Renal cortical epithelial cell (primary cell): ENCODE results near the gene ITIH4. TPM values are rescaled to one million over a fixed set of nuclear protein-coding genes. Genes with fewer than 3 reads are reported as not detected.

Experiments used
- DNase-seq: peaks from one replicate; pipeline ENCODE4 v3.0.0-alpha.2; 2011; ENCODE audit warnings: low read depth
- total RNA-seq: library from RNA; depleted of rRNA; stranded (reverse); fragments of >200 nt; gene quantifications from 2 replicates; pipeline ENCODE4 v1.2.3, GENCODE V29; 2014

Gene ITIH4
- 1.9 TPM in 1 of 2 replicates, not detected in the other for total RNA-seq

- no peak for DNase-seq
These were observed at the start of gene ITIH4 for GRCh38 chr3:52830535-52831258. ITIH4 (minus strand) TSS chr3:52830672; CDS start chr3:52830642, 30 bp downstream.

- DNase-seq: no peak
These were observed 49.6 kb upstream of the ITIH4 start for GRCh38 chr3:52880047-52880446.

DNA sequence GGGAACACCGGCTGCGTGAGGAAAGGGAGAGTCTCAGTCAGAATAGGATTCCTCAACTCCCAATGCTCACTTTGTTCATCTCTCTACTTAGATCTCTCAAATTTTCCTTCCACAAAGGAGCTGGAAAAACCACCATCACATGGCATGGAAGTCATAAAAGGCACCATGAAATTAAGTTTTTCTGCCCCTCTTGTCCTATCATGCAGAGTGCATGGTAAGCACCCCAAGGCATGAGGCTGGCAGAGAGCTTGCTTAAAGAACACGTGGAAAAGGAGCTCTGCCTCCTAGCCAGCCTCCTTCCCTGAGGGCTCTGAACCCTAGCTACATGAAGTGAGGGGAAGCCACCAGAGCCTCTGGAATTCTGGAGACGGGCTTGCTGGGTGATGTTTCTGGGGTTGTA, 49.1 kb upstream of the ITIH4 start:
- no peak for DNase-seq

GRCh38 chr3:52879090-52879489, 48.6 kb upstream of the ITIH4 start:
- no peak for DNase-seq

DNA sequence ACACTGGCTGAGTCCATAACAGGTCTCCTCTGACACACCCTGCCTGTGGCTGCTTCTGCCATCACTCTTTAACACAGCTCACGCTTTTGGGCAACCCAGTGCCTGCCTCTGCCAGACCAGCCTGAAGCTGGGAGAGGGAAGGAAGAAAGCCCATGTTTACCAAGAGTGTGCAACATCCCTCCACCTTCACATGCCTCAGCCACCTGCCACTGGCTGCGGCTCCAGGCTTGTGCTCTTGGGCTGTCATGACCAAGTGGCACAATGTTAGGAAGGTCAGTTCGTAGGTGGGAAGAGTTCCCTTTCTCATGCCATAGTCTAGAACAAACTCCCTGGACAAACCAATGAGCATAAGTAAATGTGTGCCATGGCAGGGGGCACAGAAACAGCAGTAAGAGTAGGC, 46.6 kb upstream of the ITIH4 start:
- no peak for DNase-seq

- DNase-seq: no peak
These were observed 44.6 kb upstream of the ITIH4 start for GRCh38 chr3:52874864-52875587.

- DNase-seq: no peak
These were observed 43.8 kb upstream of the ITIH4 start for GRCh38 chr3:52874160-52874701.

- no peak for DNase-seq
These were observed 43.1 kb upstream of the ITIH4 start for GRCh38 chr3:52873433-52874159.

DNA sequence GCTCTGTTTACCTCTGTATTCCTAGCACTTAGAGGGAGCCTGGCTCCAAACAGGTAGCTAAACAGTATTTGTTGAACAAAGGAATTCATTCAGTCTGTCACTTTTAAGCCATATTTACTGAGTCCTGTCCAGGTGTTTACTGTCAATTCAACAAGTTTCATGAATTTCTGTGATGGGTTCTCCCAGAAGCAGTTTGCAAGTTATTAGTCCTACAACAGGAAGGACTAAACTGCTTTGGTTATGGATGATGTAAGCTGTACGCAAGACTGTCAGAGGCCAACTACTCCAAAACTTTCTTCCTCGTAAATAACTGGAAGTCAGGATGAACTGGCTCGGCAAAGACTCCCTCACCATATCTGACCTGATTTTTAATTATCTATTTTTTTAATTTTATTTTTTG, 41.8 kb upstream of the ITIH4 start:
- no peak for DNase-seq

DNA sequence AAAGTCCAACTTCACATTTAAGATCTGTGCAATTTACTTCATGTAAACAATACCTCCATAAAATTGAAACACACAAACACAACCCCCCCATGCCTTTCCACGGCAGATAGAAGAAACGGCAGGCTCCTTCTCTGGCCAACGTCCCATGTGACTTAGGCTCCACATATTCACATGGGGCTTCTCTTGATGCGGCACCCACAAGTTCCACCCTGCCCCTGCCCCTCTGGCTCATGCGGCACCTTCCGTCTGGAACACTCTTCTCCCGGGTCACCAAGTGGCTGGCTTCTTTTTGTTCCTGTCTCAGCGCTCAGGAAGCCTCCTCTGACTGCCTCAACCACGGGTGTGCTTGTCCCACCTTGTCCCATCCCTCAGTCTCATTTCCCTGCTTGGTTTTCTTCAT, 41.3 kb upstream of the ITIH4 start:
- DNase-seq: no peak

DNA sequence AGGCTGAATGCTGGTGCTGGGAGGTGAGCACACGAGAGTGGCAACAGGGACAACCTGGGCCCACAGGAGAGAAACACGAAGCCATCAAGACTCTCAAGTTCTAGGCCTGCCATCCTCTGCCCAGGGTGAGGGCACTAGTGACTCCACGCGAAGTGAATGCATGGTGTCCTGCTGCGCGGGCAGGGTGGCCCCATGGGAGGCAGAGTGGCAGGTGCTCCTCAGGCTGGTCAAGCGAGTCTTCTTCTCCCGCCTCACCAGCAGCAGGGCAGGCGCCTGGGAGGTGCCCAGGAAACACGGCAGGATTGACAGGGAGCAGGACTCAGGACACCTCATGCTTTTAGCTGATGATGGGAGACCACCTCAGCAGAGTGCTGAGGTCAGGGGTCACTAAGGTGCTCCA, 40.0 kb upstream of the ITIH4 start:
- no peak for DNase-seq

GRCh38 chr3:52866427-52866826, 36.0 kb upstream of the ITIH4 start:
- DNase-seq: no peak

- DNase-seq: no peak
These were observed 35.5 kb upstream of the ITIH4 start for GRCh38 chr3:52865994-52866393.

GRCh38 chr3:52860424-52860768, 29.9 kb upstream of the ITIH4 start:
- DNase-seq: no peak

DNA sequence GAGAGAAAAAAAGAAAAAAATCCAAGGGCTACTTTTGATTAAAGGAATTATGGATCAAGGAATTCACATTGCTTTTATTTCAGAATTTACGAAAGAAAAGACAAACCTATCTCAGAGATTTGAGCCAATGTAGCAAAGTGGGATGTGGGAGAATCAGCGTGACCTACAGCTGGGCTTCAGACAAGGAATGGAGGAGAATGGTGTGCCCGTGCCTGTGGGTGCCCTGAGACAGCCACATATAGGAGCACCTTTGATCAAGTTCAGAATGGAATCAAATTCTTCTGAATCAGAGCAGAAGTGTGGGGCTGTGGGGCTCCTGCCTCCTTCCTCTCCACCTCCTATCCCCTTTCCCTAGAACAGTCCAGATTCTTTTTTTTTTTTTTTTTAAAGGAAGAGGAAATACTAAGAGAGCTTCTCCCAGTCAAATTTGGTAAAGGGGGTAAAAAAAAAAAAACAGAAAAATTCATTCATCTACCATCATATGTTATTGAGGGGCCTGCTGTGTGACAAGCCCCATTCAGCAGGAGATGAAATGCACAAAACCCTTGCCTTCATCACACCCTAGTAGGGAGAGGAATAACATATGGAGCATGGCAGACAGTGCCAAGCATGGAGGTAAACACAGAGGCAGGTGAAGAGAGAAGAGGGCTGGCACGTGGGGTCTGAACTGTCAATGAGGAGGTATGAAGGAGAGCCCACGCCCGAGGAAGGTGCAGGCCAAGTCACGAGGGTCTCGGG, 29.4 kb upstream of the ITIH4 start:
- DNase-seq: no peak

- no peak for DNase-seq
These were observed 27.4 kb upstream of the ITIH4 start for GRCh38 chr3:52857864-52858263.

DNA sequence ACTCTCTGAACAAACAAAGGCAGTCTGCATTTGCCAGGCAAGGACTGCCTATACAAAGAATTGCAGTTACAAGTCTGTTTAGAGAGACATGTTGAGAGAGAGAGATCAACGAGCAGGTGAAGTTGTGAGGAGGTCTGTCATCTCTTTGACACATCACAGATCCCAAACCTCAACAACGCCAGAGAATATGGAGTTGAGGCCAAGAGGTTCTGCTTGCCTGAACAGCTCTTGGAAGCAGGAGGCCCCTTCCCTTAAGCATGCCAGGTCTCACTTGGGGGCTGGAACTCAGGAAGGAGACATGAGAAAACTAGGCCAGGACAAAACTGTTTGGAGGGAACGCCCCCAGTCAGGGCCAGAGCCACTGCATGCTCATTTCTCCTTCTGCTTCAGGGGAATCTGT, 26.7 kb upstream of the ITIH4 start:
- DNase-seq: no peak

DNA sequence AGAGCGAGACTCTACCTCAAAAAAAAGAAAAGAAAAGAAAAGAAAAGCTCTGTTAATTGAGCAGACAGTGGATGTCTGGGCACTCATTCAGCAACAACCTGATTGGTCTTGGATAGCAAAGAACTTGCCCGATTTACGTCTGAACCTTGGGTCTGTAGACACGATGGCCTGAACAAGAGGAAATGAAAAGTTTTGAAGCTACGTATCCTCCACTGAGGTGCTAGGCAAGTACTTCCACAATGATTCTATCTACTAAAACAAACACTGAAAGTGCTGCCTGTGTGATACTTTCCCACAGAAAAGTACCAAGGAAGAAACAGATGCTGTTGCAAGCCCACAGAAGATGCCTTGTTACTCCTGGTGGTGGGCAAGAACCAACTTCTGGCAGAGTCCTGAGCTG, 26.2 kb upstream of the ITIH4 start:
- no peak for DNase-seq

GRCh38 chr3:52854013-52854412, 23.5 kb upstream of the ITIH4 start:
- peak; percentile 11 for DNase-seq

- no peak for DNase-seq
These were observed 21.9 kb upstream of the ITIH4 start for GRCh38 chr3:52852419-52852818.

GRCh38 chr3:52851348-52851747, 20.9 kb upstream of the ITIH4 start:
- peak; percentile 56 for DNase-seq

DNA sequence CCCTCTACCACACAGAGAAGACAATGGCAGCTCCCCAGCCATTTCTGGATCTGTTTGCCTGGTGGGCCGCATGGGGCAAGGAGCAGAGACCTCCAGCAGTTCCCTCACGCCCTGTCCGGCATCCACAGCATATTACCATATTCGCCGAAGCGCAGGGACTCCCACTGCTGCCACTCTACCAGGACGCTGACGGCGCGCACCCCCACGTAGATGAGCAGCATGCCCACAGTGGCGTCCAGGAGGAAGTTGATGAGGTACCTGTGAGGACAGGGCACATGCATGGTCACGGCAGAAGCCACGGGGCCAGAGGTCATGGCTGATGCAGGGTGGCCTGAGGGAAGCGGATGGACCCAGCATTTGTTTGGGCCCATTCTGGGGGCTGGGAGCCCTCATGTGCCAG, 19.2 kb upstream of the ITIH4 start:
- no peak for DNase-seq
